Fibroblast of lung (primary cell): ENCODE measurements around the gene ALDH3B2.

ENCODE experiments used
- EZH2 ChIP-seq: IDR thresholded peaks from 2 replicates; pipeline ENCODE4 v1.5.1; 2012; ENCODE audit warnings: low read length, control low read depth, mild to moderate bottlenecking; ENCODE audit errors: missing control alignments
- TF ChIP-seq, protein P1 (sequence below), 2 donors: IDR thresholded peaks in 1 of 2; conservative IDR thresholded peaks in 1 of 2; 1 replicate in 1 of 2; 2 replicates in 1 of 2; pipeline ENCODE4 v1.5.1; 2011 to 2012; ENCODE audit warnings: low read length in 2 of 2, control low read depth in 1 of 2, inconsistent platforms in 1 of 2, low read depth in 1 of 2, mild to moderate bottlenecking in 1 of 2

DNA sequence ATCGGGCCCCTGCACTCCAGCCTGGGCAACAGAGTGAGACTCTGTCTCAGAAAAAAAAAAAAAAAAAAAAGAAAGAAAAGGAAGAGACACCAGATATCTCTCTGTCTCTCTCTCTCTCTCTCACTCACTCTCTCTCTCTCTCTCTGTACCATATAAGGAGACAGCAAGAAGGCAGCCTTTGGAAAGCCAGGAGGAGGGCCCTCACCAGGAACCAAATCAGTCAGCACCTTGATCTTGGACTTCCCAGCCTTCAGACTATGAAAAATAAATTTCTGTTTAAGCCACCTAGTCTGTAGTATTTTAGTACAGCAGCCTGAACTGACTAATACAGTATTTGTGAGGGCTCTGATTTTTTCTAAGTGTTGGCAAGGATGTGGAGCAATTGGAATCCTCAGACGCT is 13.6 kb upstream of the ALDH3B2 start:
- TF ChIP-seq, protein P1, sequence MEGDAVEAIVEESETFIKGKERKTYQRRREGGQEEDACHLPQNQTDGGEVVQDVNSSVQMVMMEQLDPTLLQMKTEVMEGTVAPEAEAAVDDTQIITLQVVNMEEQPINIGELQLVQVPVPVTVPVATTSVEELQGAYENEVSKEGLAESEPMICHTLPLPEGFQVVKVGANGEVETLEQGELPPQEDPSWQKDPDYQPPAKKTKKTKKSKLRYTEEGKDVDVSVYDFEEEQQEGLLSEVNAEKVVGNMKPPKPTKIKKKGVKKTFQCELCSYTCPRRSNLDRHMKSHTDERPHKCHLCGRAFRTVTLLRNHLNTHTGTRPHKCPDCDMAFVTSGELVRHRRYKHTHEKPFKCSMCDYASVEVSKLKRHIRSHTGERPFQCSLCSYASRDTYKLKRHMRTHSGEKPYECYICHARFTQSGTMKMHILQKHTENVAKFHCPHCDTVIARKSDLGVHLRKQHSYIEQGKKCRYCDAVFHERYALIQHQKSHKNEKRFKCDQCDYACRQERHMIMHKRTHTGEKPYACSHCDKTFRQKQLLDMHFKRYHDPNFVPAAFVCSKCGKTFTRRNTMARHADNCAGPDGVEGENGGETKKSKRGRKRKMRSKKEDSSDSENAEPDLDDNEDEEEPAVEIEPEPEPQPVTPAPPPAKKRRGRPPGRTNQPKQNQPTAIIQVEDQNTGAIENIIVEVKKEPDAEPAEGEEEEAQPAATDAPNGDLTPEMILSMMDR (conservative IDR thresholded peaks at IDR 0.05 in 1 of 2, IDR thresholded peaks at IDR 0.05 in 1 of 2; ENCODE audit: low read depth in 1 of 2, low read length in 2 of 2) = no peak
- no peak for TF ChIP-seq EZH2
